Measurements from ENCODE around the gene KLHL28. TPM values are rescaled to one million over a fixed set of nuclear protein-coding genes. Genes with fewer than 3 reads are reported as not detected.

The KLHL28 gene
- polyA plus RNA-seq, 10 donors: 9.8 to 20.1 (median 15.4) TPM

DNA sequence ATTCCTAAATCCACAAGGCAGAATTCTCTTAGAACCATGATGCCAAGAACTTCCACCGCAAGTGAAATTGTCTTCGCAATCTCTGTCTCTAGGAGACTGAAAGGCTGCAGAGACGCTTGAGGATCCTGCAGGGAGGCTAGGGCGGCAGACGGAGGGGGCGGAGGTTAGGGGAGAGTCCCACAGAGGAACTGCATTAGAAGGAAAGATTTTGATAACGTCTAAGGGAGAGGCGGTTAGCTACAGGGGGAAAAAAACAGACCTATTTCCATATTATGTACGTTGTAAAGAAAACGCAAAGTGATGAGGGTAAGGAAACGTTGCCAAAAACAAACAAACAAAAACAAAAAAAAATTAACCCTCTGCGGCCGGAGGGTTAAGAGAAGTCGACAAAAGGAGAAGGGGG lies 595 bp downstream of the KLHL28 start:
- peak; percentile 53 to 89 (median 69) for DNase-seq

GRCh38 chr14:44960646-44961045 lies 1.1 kb downstream of the KLHL28 start:
- no peak for DNase-seq

DNA sequence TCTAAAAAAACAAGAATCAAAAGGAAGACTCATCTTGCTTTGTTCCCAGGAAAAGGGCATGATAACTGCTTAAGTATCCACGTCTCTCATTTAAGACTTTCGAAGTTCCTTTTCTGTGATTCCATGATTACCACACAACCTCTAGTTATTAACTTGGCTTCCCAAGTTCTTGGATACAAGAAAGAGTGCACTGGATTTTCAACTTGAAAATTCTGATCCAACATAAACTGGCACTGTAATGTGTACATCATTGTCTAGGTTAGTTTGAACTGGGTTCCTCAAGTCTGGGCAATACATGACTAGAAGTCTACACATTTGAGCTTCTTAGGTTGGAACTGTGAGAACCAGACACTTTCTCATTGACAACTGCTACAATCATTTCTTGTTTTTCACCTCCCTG lies 1.6 kb downstream of the KLHL28 start:
- DNase-seq: peak in 1 of 3 donors; percentile 13

GRCh38 chr14:44959538-44959937 lies 2.2 kb downstream of the KLHL28 start:
- no peak for DNase-seq

DNA sequence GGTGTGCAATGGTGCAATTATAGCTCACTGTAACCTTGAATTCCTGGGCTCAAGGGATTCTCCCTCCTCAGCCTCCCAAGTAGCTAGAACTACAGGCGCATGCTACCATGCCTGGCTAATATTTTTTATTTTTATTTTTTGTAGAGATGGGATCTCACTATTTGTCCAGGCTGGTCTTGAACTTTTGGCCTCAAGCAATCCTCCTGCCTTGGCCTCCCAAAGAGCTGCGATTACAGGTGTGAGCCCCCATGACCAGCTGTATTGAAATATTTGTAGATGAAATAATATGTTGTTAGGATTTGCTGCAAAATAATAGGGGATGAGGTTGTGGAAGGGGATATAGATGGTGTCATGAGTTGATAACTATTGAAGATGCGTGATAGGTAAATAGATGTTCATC lies 4.9 kb downstream of the KLHL28 start:
- DNase-seq: no peak

DNA sequence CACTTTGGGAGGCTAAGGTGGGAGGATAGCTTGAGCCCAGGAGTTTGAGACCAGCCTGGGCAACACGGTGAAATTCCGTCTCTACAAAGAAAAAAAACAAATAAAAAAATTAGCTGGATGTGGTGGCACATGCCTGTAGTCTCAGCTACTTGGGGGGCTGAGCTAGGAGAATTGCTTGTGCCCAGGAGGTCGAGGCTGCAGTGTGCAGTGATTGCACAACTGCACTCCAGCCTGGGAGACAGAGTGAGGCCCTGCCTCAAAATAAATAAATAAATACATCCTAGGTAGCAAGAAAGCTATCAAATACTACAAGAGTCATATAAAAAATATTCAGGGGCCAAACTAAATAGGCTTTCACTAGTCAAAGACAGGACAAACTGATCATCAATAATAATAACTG lies 6.2 kb downstream of the KLHL28 start:
- no peak for DNase-seq

- DNase-seq: no peak
Observed at GRCh38 chr14:44954750-44955149, 7.0 kb downstream of the KLHL28 start.

- DNase-seq: no peak
Observed at GRCh38 chr14:44952391-44953110, 9.2 kb downstream of the KLHL28 start.

GRCh38 chr14:44951051-44951450 lies 10.7 kb downstream of the KLHL28 start:
- DNase-seq: no peak

GRCh38 chr14:44945264-44945663 lies 16.5 kb downstream of the KLHL28 start:
- peak; percentile 45 to 76 (median 59) for DNase-seq

DNA sequence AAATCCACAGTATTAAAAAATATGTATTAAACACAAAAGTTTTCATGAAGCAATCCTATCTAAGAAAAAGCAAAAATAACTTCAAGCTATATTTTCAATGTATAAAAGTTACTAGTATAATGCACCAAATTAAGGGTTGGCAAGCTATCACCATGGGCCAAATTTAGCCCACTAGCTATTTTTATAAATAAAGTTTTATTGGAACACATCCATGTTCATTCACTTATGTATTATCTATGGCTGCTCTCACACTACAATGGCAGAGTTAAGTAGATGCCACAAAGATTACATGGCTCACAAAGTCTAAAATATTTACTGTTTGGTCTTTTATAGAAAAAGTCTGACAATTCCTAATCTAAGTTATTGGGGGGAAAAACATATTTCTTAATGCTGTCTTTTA lies 17.6 kb downstream of the KLHL28 start:
- no peak for DNase-seq

- no peak for DNase-seq
Observed at GRCh38 chr14:44942436-44942835, 19.3 kb downstream of the KLHL28 start.

DNA sequence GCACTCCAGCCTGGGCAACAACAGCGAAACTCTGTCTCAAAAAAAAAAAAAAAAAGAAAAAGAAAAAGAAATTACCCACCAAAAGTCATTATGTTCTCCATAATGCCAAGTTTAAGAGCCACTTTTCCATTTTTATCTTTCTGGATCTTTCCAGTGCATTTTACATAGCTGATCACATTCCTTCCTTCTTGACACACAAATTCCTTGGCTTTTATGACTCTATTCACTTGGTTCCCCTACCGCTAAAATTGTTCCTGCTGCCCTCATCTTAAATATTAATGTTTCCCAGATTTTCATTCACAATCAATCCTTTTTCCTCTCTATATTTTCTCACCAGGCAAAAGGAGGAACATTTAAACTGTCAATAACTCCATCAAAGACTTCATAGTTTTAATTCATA lies 20.2 kb downstream of the KLHL28 start:
- peak in 1 of 3 donors; percentile 5 for DNase-seq

DNA sequence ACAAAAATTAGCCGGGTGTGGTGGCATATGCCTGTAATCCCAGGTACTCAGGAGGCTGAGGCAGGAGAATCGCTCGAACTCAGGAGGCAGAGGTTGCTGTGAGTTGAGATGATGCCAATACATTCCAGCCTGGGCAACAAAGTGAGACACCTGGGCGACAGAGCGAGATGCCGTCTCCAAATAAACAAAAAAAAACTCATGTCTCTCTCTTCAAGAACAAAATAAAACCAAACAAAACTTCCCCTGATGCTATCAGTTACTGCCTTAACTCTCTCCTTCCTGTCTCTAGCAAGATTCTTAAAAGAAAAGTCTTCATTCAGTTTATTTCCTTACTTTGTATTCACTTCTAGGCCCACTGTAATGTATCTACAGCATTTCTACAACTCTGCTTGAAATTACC lies 20.8 kb downstream of the KLHL28 start:
- DNase-seq: no peak

GRCh38 chr14:44940211-44940610 lies 21.5 kb downstream of the KLHL28 start:
- no peak for DNase-seq

- no peak for DNase-seq
Observed at GRCh38 chr14:44937547-44937946, 24.2 kb downstream of the KLHL28 start.

GRCh38 chr14:44935155-44935554 lies 26.6 kb downstream of the KLHL28 start:
- DNase-seq: no peak

DNA sequence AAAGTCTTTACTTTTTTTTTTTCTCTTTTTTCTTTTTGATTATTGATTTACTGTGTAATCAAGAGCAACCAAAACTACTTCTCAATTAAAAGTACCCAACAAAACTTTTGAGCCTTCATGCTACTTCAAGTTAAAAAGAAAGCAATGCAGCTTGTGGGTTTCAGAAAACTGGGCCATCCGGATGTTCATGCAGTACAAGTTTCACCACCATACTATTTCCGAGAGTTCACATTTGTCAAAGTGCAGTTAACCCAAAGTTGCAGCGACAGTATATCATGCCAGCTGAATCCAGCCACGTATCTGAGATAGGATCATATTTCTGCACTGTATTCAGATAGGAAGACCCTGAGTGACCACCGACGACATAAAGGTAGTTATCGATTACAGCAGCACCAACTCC lies 33.0 kb downstream of the KLHL28 start:
- no peak for DNase-seq

- peak; percentile 24 to 74 (median 58) for DNase-seq
Observed at GRCh38 chr14:44914849-44915248, 46.9 kb downstream of the KLHL28 start.

DNA sequence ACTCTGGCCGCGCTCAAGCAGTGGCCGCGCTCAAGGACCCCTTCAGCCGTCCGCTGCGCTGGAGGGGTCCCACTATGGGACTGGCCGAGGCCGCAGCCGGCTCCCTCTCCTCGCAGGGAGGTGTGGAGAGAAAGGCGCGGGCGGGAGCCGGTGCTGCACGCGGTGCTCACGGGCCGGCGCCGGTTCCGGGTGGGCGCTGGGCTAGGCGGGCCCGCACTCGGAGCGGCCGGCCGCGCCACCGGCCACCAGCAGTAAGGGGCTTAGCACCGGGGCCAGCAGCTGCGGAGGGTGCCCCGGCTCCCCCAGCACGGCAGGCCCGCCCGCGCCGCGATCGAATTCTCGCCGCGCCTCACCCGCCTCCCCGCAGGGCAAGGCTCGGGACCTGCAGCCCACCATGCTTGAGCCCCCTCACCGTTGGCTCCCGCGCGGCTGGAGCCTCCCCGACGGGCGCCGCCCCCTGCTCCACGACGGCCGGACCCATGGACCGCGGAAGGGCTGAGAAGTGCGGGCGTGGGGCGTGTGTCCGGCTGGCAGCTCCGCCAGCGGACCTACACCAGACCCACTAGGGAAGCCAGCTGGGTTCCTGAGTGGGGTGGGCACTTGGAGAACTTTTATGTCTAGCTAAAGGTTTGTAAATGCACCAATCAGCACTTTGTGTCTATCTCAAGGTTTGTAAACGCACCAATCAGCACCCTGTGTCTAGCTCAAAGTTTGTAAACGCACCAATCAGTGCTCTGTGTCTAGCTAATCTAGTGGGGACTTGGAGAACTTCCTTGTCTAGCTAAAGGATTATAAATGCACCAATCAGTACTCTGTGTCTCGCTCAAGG lies 49.5 kb downstream of the KLHL28 start:
- DNase-seq: peak in 1 of 3 donors; percentile 42

DNA sequence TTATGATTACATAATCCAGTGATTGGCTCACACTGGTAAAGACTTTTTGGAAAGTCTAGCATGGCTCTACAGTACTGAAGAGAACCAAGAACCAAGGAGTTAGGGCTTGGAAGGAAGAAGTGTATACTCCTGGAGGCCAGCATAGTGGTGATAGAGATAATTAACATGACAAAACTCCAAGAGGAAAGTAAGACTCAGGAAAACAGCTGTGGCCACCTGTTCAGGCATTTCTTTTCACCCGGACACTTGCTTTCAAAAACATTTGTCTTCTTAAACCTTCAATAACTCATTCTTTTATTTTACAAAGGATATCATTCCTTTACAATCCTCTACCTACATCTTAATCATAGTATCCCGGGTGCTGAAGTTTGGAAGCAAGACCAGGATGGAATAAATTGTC lies 50.9 kb downstream of the KLHL28 start:
- no peak for DNase-seq

DNA sequence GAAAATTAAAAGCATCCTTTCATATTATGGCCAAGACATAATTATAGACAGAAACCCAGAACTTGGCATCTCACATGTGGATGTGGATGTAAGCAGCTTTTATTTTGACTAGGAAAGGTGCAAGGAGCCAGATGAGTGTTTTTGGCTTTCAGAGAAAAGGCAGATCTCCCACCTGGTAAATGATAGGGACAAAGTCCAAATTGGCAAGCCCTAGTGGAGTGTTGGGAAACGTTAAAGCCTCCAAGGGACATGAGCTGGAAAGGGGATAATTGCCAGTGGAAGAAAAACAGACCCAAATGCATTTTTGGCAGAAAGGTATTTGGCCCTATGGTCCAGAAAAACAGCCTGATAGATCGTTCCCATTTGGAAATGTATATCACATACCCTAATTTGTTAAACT lies 60.1 kb downstream of the KLHL28 start:
- DNase-seq: no peak

DNA sequence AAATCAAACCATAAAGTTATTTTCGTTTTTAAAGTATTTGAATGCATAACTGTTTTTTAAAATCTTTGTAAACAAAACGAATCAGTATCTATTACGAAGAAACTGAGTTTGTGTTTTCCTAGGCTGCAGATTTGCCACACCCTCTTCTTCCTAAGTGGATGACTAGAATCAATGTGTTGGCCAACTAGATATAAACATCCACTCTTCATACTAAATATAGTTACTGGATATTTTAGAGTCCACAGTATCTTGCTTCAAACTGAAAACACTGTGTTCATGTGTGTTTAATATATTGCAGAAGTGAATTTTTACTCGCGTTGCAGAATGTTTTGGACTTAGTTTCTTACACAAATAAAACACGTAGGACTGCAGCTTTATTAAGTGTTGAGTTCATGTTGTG lies 63.2 kb downstream of the KLHL28 start:
- DNase-seq: peak in 2 of 3 donors; percentile 31 to 49

Data from muscle of back (tissue), 11 donors.